T-helper 2 cell (primary cell): ENCODE measurements around the gene N4BP2.

Experiments
- DNase-seq, 5 experiments: peaks; one replicate each; pipeline versions ENCODE4 v3.0.0 to v3.0.0-alpha.2; 2012 to 2022

The N4BP2 gene

DNA sequence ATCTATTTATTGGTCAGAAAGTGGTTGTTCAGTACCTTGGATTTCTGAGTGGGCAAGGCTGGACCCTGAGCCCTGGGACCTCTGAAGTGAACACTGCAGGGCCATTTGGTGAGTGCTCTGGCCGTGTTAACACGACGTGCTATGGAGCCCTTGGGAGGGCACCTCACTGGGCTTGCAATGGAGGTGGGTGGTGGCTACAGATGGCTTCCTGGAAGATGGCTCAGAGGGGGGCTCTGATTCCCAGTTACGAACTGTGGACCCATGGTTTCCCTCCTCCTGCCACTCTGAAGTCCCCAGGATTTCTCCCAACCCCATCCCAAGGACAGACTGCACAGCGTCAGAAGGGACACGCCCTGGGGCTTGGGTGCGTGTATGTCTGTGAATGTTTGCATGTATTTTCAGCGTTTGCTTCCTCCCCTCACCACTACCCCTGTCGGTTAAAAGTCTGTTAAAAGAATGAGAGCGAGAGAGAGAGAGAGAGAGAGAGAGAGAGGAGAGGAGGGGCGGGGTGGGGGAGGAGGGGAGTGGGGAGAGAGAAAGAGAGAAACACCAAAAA is 136.4 kb downstream of the N4BP2 start:
- peak in 2 of 5 experiments; percentile 43 to 82 for DNase-seq

DNA sequence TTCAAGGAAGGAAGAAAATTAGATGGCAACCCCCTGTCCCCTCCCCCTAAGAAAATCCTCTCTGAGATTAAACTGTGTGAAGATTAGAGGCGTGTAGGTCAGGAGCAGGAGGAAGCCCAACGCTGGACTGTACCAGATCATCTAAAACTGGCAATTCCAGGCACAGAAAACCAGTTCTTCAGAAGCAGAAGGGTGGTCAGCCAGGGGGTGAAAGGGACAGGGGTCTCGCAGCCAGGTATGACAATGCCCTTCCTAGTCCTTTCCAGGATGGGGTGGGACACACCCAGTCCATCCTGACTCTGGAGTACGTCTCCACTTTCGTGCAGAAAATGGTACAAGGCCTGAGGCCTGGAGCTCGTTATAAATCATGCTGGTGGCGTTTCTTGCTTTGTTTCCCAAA is 136.9 kb downstream of the N4BP2 start:
- DNase-seq: no peak

DNA sequence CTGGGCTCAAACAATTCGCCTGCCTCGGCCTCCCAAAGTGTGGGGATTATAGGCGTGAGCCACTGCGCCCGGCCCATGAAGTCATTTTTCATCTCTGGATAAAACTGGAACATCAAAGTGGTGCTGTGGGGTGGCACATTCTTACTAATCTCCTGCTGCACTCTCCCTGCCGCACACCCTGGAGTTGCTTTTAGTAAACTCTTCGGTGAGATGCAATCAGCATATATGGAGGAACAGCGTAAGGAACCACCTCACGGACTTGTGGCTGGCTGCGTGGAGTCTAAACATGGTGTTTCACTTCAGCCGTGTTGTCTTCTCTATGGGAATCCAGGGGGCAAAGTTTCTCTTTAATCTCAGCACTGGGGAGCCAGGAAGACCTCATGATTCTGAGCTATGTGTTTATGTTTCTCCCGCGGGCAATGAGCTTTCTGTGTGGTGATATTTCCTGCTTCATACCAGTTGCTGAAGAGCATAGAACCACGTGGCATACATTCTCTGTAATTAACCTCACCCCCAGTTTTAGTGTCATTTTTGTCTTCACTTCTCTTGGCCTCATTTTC is 138.0 kb downstream of the N4BP2 start:
- DNase-seq: peak in 2 of 5 experiments; percentile 71 to 90

DNA sequence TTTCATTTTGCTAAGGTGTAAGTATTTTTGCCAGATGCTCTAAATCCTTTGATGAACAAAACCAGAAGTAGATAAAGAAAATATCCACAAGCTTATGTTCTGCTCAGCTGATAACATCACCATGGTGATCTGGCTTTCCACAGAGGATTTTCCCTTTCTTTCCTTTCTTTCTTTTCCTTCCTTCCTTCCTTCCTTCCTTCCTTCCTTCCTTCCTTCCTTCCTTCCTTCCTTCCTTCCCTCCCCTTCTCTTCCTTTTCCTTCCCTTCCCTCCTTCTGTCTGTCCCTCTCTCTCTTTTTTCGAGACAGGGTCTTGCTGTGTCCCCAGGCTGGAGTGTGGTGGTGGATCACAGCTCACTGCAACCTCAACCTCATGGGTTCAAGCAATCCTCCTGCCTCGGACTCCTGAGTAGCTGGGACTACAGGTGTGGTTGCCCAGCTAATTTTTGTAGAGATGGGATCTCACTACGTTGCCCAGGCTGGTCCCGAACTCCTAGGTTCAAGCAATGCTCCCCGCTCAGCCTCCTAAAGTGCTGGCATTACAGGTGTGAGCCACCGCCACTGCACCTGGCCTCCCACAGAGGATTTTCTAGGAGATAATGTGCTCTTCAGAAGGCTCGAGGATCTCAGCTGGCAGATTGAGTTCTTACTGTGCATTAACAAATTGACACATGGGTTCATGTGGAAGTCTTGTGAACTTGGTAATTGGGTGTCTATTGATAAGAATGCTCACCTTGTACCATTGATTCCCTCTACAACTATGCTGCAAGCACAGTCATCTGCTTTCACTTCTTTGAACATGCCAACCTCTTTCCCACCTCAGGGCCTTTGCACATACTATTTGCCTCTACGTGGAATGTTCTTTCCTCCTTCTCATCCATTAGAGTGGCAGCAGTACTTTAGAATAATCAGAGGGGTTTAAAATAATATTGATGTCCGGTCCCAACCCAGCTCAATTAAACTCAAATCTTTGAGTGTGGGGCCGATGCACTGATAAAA is 138.8 kb downstream of the N4BP2 start:
- DNase-seq: no peak

DNA sequence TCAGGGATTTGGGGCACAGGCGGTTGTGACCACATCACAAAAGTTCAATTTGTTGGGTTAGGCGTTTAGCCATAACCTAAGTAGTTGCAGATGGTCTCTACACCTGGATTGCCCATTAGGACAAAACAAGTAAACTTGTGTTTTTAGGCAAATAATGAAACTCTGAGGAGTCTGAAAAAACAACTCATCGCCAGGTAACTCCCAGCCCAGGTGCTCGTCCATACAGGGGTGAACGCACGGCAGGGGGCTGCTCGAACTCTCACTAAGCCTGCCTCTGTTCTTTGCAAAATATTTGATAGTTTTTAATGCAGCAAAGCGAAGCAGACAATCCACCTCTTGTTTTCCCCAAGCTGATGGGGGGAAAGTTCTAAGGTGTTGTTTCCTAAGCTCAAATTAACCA is 139.6 kb downstream of the N4BP2 start:
- no peak for DNase-seq

DNA sequence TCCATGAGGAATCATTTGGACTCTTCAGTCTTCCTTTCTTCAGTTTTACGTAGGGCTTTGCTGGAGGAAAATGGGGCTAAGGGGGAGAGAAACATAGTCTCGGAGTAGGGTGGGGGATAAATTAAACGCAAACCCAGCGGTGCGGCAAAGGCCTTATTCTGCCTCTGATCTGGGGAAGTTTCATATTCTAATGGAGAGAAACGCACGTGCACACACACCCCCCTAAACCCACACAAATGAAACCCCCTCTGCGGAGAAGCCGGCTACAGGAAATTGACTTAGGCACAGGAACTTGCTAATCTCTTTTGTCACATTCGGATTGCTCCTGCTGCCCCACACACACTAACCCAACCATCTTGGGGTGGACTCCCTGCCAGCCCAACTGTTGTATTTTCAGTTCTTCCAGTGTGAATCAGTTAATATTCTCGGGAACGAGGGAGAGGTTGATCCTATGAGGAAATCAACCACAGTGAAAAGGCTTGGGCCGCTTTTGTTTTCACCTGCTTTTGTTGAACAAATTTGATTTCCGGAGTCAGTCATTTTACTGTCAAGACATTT is 140.2 kb downstream of the N4BP2 start, which contains the start of gene RHOH:
Gene RHOH, plus strand, starts transcription at position 308 of the 558 bp plus-strand sequence. CDS start 46,356 bp downstream, outside the sequence.
- DNase-seq: peak; percentile 28 to 91 (median 70)

DNA sequence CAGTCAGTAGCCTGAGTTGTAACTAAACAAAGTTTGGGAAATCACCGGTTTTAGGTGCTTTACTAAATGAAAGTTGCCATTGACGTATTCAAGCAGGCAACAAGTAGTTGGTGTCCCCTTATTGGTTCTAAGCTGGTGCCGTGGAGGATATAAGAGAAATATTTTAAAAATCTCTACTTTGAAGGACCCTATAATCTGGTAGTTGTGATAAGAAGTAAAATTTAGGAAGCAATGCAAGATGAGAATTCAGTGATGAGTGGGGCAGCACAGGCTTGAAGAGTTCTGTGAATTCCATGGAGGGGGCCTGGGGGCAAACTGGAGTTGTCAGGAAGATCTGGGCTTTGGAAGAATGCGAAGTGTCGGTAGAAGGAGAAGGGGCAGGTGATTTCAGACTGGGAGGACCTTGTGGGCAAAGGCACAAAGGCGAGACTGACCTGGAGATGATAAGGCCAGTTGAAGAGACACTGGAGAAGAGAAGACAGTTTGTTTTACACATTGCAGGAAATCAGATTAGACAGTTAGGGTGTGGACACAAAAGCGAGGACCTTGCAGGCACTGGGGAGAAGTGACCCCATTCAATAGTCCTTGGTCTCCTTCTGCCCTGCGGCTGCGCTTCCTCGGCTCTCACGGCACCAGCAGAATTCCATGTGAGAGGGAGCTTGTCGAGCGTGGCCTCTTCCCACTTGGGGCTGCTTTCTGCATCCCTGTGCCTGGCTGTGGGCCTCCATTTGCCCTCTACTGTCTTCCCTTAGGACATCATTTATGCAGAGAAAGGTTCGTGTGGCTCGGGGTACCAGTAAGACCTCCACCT is 141.4 kb downstream of the N4BP2 start:
- peak in 2 of 5 experiments; percentile 70 to 85 for DNase-seq

DNA sequence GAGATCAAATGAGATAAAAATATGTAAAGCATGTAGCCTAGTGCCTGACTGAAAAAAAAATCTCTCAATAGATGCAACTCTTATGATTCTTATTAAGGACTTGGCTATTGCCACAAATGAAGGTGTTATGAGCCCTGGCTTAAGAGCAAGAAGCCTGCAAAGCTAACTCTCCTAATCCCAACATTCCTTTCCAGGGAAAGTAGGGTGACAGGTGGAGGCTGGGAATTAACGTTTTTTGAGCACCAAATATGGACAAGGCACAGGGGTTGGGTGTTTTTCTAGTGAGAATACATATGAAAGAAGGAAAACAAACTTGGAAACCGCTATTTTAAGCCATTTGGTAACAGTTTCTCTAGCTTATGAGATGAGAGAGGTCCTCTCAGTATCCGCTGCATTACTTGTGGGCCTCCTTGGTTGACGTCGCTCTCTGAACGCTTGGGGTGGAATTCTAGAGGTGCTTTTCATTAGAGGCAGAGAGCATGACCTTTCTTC is 142.6 kb downstream of the N4BP2 start:
- peak in 1 of 5 experiments; percentile 73 for DNase-seq

DNA sequence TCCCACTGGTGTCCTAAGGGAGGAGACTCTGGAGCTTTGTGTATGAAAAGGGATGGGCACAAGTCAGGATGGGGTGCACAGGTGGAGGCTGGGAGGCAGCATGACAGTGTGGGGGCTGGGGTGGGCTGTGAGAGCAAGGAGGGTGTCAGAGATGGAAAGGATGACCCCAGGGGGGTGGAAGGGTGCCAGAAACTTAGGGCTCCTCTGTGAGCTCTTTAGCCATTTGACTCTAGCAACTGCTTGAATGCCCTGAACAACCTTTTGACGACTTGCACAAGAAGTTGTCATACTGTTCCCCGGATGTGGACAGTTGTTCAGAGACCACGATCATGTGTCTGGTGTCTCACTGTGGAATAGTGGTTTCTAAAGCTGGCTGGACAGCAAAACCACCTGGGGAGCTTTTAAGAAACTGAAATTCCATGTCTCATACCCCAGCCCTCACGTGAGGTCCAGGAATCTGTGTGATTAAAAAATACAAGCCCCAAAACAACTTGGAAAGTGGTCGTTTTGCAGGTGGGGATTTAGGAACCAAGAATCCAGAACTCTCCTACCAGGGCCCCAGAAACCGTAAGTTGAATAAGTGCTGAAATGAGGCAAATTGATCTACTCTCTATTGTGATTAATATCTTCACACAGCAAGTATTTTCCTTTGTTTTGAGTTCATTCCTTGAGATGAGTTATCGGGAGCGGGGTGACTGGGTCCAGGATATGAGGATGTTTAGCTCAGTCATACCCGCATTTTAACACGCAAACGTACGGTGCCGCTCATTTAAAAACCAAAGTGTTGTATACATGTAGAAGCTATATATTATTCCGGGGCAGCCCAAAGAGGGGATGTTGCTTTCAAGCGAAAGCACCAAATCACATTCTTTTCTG is 143.6 kb downstream of the N4BP2 start:
- peak in 3 of 5 experiments; percentile 32 to 96 (median 68) for DNase-seq

DNA sequence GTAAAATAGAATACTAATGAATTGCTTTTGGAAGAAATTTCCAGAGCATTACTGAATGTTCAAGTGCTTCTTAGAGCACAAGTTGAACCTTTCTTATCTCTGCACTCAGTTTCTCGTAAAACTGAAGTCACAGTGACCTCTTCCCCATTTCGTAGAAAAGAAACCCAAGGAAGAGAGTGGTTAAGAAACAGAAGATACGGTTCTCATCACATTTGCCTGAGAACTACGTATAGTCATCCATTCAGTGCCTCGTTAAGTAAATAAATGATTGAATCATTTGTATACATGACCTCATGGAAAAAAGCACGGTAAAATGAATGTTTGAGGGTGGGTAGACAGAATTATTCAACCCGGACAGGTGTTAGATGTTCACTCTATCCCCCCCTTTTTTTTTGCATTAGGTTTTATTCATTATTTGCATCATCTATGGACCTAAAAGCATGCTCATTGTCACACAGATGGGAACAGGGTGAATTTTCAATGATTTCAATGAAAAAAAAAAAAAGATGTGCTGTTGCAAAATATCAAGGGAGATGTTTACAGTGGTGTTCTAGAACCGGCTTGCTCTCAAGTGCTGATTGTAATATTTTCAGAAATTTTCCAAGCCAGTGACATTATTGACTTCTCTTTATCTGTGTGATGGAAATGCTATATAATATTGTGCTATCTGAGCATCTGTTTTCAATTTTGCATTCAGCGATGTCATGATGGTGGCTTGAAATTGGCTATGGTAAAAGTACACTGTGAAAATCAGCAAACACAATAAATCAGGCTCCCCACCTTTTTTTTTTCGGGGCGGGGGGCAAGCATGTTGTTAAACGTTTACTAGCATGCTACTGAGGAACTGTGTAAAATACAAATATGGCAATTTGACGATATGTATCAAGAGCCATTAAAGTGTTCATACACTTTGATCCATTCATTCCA is 144.5 kb downstream of the N4BP2 start:
- DNase-seq: peak in 1 of 5 experiments; percentile 89

DNA sequence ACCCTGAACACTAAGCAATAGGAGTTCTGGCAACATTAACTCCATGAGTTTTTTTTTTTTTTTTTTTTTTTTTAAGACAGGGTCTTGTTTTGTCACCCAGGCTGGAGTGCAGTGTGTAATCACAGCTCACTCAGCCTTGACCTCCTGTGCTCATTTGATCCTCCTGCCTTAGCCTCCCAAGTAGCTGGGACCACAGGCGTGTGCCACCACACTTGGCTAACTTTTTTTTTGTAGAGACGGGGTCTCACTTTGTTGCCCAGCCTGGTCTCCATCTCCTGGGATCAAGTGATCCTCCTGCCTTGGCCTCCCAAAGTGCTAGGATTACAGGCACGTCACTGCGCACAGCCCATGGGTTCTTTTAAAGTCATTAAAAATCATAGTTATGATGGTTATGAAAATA is 145.2 kb downstream of the N4BP2 start:
- DNase-seq: no peak

DNA sequence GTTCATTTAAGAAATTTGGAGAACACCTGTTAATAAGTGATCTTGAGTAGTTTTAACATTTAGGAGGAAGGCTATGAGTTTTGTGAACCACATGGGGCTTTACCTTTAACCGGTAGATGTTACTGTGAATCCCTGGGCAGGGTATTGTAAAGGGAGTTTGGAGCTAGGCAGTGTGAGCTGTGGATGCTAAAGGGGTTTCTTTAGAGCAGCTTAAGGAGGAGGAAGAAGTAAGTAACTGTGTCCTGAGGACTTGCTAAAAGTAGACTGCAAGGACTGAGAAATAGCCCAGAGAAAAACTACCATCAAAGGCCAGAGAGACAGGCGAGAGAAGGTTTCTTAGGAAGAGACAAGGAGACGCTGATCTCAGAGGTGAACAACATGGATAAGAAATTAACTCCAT is 145.8 kb downstream of the N4BP2 start:
- DNase-seq: peak in 1 of 5 experiments; percentile 56

DNA sequence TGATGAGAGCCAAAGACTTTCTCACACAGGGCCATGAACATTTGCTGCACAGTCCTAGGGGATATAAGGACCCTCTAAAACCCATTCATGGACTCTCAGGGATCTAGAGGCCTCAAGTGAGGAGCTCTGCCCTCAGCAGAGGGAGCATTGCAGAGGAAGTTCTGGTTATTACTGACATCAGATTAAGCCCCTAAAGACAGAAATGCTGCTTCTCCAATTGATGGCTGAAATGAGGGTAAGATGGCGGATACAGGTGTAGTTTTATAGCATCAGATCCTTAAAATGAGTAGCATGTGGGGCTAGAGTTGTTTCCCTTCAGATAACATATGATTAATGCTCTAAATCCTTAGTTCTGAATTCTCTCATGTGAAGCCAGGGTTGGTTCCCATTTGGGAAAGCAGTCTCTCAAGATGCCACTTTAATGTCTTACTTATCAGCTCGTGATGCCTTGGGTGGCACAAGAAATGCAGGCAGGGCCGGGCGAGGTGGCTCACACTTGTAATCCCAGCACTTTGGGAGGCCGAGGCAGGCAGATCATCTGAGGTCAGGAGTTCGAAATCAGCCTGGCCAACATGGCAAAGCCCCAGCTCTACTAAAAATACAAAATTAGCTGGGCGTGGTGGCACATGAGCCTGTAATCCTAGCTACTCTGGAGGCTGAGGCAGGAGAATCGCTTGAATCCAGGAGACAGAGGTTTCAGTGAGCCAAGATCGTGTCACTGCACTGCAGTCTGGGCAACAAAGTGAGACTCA is 148.0 kb downstream of the N4BP2 start:
- DNase-seq: no peak

DNA sequence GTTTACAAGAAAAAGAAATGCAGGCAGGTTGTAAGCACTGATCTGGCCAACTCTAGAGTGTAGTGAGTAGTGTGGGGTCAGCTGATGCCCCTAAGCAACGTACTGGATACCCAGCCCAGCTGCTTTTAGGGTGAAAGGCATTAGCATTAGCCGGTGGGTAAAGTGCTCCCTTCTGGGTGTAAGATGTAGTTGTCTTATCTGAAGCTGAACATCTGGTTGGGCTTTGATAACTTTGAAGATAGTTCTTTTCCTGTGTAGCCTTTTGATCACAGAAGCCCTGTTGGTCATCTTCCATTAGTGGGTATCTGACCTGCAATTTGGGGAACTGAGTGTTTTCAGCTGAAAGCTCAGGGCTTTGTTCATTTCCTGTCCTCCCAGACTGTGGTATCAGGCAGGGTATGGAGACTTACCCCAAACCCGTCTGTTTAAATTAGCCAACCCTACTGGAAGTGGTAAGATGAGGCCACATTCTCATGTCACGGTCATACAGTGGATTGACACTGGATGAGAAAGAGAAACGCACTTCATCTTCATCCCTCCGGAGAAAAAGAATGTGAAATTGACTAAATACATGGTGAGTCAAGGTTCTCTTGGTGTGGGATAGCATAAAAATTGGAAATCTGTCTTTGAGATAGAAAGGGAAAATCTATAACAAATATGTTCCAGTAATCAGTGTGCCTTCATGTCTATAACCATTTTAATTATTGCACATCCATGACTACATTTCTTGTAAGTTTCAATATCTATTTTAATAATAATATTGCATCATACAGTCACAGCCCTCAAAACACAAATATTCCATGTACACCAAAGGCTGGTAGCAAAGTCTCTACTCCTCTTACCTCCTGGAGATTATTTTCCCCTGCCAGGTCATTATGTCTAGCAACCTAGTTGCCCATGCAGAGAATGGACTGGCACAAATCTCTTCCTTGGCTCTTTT is 148.9 kb downstream of the N4BP2 start:
- peak in 2 of 5 experiments; percentile 61 to 79 for DNase-seq

DNA sequence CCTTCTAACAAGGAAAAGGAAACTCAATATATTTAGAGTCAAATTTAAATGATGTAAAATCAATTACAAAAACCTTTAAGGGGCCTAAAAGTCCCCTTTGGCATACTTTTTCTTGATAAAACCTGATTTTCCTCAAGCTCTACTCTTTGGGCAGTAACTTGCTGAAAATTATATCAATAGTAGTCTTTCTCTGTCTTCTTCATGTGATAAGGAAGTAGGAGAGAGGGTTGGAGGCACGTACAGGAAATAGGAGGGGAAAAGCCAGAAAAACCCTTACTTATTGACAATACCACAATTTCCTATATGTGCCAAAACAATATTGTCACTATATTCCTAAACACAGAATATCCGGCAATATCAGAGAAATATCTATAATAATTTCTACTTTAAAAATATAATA is 149.8 kb downstream of the N4BP2 start:
- peak in 1 of 5 experiments; percentile 50 for DNase-seq
